ENCODE measurements around the gene ZC3HAV1. TPM values are rescaled to one million over a fixed set of nuclear protein-coding genes. Genes with fewer than 3 reads are reported as not detected.
"Not testable (repeated sequence)": the region's sequence is repeated elsewhere in the genome, so short reads cannot be mapped to it uniquely, and the experiment has no call there.

Gene ZC3HAV1
- total RNA-seq, 1 experiment from 2014 or later: 51.8 TPM

DNA sequence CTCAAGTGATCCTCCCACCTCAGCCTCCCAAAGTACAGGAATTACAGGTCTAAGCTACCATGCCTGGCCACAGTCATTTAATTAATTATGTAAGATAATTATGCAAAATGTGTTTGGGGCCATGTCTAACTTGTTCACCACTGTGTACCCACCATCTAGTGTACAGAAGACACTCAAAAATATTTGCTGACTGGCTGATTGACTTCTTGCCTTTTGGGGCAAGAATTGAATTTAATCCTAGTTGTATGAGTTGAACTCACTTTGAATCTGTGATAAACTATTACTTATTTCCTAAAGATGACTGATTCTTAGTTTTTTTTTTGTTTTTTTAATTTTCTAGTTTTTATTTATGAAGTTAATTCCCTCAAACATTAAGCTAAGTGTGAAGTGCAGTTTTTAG is 57.9 kb downstream of the ZC3HAV1 start:
- no peak for DNase-seq (ENCODE audit: low read depth)

DNA sequence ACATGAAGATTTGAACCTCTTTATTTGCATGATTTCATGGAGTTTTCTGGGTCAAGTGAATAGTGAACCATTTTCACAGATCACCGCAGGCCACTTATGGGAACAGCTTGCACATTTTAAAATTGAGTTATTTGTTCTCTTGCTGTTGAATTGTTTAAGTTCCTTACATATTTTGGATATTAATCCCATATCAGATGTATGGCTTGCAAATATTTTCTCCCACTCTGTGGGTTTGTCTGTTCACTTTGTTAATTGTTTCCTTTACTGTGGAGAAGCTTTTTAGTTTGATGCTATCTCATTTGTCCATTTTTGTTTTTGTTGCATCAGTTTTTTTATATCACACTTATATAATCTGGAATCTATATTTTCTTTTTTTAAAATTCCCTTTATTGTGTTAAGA is 59.6 kb downstream of the ZC3HAV1 start:
- DNase-seq (ENCODE audit: low read depth): no peak

DNA sequence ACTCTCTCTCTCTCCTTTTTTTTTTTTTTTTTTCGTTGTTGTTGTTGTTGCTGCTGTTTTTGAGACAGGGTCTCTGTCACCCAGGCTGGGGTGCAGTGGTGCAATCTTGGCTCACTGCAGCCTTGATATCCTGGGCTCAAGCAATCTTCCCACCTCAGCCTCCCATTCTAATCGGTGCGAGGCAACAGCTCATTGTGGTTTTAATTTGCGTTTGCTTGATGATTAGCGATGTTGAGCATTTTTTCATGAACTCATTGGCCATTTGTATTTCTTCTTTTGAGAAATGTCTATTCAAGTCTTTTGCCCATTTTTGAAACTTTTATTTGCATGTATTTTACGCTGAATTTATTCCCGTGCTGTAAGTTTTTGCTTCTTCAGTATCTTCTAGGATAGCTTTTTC is 60.4 kb downstream of the ZC3HAV1 start:
- no peak for DNase-seq (ENCODE audit: low read depth)

DNA sequence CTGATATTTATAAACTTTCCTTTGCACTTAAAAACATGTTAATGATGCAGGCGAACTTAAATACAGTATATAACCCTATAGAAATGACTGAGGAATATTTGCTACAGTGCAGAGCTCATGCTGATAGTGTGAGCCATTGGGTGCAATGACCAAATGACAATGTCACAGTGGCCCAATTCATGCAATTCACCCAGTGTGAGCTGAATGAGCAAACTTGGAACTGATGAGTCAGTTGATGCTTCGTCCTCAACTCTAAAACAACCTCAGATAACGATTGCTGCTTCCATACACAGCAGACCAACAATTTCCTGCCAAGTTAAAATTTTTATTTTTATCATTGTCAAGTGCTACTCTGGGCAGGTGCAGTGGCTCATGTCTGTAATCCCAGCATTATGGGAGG is 61.5 kb downstream of the ZC3HAV1 start:
- DNase-seq (ENCODE audit: low read depth): no peak

DNA sequence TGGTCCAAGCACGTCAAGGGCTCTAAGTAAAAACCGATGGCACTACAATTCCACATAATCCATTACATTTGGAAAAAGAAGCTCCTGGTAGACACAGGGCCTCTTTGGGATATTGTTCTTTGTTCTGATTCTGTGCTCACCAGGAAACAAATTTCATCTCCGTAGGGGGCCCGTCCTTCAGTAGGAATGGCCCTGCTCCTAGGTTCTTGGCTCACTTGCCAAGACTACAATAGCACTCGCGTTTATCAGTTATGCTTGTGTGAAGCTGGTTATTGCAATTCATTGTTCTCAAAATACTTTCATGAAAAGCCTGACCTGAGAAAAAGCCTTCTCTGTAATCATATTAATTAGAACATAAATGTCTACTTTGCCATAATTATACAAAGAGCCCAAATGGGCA is 63.4 kb downstream of the ZC3HAV1 start:
- DNase-seq (ENCODE audit: low read depth): no peak

DNA sequence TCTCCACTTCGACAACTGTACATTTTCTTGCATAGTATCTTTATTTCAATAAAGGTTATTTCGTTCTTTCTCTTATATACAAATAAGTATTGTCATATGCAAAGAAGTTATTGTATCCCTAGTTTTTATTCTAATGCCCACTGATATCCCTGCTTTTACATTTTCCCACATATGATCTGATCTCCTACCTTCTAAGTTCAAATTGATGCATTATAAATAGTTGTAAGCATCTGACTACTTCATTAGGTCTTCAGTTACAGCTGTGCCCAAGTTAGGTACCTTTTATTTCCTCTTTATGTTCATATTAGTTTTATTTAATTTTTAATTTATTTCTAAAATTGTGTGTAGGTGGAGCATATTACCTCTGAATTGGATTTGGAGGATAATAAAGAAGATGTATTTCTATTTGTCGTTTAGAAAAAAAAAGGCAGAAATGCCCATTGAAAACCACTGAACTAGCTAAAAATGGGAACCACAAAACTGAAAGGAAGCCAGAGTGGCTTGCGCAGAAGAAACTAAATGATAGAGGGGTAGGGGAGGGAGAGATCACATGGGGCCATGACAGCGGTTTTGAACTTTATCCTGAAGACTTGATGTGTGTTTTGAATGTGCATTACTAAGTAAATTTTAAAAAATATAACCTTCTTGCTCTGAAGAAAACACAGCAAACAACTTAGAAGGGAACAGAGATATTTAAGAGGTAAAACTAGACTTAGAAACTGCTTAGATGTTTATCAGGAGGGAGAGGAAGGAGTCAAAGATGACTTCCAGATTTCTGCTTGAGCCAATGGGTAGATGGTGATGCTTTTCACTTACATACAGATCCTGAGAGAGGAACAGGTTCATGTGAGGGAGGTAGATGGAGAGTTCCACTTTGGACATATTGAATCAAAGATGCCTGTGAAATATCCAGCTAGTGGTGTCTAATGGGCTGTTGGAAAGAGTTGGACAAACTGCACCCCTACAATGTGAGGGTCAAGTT is 64.4 kb downstream of the ZC3HAV1 start:
- DNase-seq (ENCODE audit: low read depth): no peak

DNA sequence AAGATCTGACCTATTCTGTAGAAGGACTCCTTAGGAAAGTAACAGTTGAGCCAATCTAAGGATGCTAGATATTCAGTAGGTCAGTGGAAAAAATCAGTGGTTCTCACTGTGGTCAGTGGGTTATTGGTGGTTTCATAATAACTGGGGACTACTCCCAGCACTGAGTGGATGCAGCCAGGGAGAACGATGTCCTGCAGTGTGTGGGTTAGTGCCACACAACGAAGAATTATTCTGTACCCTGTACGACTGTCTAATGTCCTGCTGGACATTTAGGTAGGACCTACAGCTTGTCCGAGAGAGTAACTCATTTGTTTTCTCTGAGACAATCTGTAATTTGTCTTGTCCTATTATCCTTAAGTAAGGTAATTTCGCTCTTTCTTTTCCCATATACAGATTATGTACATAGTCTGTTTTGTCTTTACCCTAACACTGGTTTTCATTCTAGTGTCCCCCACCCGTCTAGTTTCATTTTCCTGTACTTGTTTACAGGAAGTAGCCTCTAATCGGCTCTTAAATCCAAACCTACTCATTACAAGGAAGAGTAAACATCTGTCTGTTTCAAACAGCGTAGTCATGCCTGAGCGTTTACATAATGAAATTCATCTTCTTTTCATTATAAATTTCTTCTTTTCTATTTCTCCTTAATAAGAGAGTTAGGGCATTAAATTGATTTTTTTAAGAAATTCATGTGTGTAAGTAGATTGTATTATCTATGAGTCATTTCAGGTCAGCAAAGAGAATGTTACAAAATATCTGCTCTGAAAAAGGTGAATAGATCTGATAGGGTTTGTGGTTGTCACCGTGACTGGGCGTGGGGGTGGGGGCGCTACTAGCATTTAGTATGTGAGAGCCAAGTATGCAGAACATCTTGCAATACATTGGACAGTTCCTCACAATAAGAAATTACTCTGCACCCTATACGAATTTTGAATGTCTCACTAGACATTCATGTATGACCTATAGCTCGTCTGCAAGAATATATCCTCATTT is 65.4 kb downstream of the ZC3HAV1 start:
- no peak for DNase-seq (ENCODE audit: low read depth)

DNA sequence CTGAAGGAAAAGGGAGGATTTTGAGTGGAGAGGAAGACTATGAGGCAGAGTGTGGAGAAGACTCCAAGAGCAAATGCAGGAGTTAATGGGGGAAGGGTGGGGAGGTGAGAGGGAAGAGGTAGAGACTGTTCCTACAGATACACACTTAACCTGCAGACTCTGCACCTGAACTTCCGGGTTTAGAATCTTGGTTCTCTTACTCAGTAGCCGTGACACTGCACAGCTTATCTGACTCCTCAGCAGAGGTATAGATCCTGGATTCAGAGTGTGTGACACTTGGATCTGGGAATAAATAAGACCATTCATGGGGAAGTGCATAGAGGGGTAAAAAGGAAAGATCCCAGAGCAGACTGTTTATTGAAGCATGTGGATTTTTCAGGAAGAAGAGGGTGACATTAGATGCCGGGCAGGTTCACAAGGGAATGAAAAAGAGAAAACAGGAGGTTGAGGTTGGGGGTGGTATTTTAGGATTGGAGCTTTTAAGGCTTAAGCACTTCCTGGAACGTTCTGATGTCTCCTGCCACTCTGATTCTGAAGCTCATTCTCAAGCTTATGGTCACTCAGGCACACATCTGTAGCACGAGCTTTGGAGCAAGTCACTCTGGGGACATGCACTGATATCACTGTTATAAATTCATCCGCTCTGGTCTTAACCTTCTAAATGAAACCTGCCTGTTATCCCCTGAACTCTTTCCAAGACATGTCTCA is 68.0 kb downstream of the ZC3HAV1 start:
- no peak for DNase-seq (ENCODE audit: low read depth)

DNA sequence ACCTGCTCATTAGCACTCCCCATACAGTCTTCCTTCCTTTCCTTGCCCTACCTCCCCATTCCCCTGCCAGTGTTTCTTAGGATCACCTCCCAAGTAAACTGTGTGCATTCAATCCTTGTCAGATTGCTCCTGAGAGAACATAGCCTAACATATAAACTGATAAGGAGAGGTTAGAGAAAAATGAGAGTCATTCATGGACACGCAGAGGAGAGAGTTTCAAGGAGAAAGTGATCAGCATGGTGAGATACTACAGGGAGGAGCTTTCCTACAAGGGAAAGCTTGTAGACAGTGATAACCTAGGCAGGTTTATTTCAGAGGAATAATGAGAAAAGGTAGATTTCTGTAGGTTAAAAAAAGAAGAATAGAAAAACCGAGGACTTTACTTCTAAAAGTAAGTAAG is 70.8 kb downstream of the ZC3HAV1 start:
- DNase-seq (ENCODE audit: low read depth): no peak

DNA sequence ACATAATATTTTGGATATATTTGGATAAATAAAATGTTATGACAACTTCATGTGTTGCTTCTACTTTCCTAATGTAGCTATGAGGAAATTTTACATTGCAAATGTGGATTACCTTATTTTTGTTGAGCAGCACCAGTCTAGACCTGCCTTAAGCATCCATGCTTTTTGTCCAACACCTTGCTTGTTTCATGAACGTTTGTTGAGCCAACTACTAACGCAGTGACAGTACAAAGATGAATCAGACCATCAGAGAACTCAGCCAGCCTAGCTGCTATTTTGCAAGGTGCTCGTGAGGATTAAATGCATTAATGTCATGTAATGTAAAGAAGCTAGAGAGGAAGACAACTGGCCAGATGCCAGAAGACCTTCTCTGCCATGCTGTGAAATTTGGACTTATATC is 72.6 kb downstream of the ZC3HAV1 start:
- no peak for DNase-seq (ENCODE audit: low read depth)

DNA sequence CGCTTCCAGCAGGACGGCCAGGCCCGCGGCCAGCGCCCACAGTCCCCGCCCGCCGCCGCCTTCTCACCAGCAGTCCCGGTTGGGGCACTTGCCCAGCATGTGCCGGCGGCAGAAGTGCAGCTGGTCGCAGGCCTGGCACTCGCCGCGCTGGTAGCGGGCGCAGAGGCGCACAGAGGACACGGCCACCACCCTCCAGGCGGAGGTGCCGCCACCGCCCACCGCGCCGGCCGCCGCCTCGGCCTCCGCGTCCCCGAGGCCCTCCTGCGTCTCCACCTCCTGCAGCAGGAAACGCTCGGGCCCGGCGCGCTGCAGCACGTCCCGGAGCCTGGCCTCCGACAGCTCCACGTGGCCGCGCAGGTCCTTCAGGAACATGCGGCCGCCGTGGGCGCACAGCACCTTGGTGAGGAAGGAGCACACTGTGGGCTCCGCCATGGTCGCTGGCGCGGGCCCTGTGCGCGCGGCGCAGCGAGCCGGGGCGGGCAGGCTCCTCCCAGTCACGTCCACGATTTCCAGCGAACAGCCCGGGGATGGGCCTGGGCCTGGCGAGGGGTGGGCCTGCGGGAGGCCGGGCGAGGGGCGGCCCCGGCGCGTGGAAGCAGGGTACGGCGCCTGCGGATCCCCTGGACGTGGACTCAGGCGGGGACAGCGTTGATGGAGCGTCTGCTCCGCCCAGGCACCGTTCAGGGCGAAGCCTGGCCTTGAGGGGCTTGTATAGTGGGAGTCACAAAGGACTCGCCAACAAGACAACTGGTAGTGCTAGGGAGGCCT is 73.8 kb downstream of the ZC3HAV1 start, which contains the start of gene ZC3HAV1L:
ZC3HAV1L (minus strand) TSS at position 457 of the 768 bp plus-strand sequence; CDS start at position 432, 25 bp downstream.
- peak; percentile 72 for DNase-seq (ENCODE audit: low read depth)

DNA sequence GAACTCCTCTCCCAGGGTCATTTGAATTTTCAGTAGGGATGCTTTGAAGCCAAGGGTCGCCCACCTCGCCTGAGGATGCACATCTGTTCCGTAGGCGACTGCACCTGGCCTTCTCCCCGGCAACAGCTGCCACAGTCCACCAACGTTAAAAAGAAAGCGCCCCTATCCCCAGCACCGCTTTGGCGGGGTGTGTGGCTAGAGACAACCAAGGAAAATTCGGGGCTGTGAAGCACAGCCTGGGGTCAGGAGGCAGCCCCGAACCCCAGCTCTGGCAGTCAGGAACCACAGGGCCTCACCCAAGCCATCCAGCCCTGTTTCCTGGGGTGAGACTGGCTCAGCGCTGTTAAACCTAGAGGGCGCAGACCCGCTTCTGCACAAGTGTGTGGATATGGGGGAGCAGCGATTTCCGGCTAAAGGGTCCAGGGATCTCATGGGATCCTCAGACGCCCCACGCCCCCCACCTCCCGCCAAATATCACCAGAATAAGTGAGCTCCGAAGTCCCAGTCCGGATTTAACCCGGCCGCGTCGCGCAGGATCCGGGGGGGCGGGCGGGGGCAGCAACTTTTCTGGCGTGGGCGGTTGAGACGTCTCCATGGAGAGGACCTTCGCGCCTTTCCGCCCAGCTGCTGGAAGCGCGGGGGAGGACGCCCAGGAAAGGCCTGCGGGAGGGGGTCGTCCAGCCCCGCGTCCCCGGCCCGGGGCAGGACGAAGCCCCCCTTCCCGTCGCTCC is 74.5 kb downstream of the ZC3HAV1 start:
- DNase-seq (ENCODE audit: low read depth): peak; percentile 50

DNA sequence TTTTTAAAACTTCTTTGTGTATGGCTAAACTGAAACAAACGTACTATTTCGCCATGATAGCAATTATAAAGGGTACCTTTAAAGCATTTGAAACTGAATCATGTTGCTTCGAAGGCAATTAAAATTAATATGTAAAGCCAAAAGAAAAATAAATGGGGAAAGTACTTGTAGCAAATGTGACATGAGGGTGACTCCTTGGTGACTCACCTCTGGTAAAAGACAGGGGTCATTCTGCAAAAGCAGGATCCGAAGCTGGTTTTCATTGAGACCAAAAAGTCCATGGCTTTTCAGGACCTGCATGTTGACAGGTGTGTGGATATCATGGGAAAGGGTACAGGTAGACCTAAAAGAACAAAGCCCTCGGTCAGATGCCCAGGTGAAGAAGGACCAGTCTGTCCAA is 75.2 kb downstream of the ZC3HAV1 start:
- peak; percentile 35 for DNase-seq (ENCODE audit: low read depth)

DNA sequence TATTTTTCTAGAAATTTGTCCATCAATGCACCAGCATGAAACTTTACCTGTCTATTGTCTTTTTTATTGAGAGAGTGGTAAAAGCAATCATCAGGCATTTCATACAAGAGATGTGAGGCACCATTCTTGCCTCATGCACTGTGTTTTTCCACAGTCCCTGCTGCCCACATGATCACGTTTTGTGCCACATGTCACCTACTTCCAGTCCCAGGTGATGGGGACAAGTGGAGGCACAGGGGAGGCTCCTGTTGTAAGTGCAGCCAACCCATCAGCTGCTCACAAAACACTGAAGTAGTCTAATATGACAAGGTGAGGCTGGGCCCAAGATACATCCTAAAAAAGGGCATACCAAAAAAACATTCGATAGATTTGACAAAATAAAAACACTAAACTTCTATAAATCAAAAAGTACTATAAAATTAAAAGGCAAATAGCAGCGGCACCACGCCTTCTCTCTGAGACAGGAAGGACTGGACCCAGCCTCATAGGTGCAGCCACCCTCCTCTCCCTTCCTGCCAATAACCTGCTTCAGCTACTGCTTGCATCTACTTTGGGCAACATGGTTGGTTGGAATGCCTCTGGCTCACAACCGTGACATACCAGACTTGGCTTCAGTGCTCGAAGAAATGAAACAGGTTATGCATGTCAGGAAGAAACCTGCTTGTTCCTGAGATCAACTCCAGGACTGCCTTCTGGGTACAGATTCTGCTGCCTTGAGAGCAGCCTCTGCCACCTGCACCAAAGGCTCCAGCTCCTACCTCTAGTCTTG is 76.0 kb downstream of the ZC3HAV1 start:
- no peak for DNase-seq (ENCODE audit: low read depth)

DNA sequence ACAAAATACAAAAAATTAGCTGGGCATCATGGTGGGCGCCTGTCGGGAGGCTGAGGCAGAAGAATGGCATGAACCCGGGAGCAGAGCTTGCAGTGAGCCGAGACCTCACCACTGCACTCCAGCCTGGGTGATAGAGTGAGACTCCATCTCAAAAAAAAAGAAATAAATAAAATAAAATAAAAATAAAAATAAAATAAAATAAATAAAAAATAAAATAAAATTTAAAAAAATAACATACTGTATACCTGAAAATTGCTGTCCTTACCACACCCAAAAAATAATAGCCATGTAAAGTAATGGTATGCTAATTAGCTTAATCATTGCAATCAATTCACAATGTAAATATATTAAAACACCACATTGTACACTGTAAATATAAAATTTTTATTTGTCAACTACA is 77.0 kb downstream of the ZC3HAV1 start:
- DNase-seq (ENCODE audit: low read depth): no peak

DNA sequence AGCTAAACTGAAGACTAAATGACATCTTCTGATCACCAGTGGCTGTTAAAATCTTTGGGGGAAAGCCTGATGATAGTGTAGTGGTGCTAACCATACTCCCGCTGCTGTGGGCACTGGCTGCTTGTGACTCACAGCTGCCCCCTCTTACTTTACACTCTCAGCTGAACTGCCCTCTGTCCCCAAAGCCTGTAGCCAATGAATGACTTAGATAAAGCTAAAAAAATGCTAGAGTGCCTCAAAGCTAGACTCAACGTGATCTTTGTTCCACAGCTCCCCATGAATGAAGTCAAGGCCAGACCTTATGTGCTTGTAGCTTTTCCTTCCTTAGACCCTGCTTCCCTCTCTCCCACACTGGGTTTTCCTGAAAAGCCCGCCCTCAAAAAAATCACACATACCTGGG is 80.2 kb downstream of the ZC3HAV1 start:
- no peak for DNase-seq (ENCODE audit: low read depth)

DNA sequence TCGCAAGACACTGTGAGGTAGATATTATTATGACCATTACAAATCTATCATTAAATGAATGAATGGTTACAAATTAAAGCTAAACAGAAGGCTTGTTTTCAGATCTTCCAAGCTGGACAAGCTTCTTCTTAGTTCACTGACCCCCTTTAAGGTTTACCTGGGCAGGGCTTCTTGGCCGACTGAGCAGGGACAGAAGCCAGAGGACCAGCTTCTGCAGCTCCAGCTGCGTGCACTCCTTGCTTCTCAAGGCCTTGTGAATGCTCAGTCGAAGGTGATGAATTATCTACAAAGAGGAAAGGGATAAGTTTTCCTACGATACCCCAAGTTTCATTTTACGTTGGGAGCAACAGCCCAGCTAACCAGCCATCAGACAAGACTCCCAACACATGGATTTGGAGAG is 83.0 kb downstream of the ZC3HAV1 start:
- no peak for DNase-seq (ENCODE audit: low read depth)

DNA sequence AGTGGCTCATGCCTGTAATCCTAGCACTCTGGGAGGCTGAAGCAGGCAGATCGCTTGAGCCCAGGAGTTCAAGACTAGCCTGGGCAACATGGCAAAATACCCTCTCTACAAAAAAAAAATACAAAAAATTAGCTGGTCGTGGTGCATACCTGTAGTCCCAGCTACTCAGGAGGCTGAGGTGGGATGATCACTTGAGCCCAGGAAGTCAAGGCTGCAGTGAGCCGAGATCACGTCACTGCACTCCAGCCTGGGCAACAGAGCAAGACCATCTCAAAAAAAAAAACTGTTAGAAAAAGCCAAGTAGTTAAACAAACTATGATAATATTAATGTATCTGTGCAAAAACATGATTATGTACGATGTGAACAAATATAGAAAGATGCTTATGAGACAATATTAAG is 83.7 kb downstream of the ZC3HAV1 start:
- DNase-seq (ENCODE audit: low read depth): not testable (repeated sequence)

DNA sequence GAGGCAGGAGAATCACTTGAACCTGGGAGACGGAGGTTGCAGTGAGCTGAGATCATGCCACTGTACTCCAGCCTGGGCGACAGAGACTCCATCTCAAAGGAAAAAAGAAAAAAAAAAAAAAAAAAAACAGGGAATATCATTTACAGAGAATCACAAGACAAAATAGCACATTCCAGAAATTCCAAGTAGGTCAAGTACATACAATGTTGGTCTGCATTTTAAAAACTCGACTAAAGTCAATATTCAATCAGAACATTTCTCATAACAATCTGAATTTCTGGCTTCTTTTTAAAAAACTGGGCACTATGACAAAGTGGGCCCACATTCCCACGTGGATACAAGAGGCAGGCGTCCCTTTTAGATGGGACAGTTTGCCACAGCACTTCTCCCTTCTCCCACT is 86.4 kb downstream of the ZC3HAV1 start:
- no peak for DNase-seq (ENCODE audit: low read depth)

All from Daoy (cell line).